ENCODE data around the gene NEK2.

DNA sequence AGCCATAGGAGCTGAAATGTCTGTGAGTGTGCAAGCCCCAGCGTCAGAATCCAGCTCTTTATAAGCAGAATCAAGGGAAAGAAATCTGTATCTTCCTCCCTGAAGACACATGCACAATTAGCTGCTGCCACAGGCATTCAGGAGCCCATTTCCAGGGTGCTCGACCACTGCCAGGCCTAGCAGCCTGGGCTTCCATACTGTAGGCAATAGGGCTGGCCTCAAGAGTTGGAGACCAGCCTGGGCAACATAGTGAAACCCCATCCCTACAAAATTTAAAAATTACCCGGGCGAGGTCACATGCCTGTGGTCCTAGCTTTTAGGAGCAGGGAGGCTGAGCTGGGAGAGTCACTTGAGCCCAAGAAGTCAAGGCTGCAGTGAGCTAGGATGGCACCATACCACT lies 41.0 kb downstream of the NEK2 start:
- TF ChIP-seq, protein P1, sequence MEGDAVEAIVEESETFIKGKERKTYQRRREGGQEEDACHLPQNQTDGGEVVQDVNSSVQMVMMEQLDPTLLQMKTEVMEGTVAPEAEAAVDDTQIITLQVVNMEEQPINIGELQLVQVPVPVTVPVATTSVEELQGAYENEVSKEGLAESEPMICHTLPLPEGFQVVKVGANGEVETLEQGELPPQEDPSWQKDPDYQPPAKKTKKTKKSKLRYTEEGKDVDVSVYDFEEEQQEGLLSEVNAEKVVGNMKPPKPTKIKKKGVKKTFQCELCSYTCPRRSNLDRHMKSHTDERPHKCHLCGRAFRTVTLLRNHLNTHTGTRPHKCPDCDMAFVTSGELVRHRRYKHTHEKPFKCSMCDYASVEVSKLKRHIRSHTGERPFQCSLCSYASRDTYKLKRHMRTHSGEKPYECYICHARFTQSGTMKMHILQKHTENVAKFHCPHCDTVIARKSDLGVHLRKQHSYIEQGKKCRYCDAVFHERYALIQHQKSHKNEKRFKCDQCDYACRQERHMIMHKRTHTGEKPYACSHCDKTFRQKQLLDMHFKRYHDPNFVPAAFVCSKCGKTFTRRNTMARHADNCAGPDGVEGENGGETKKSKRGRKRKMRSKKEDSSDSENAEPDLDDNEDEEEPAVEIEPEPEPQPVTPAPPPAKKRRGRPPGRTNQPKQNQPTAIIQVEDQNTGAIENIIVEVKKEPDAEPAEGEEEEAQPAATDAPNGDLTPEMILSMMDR (conservative IDR thresholded peaks at IDR 0.05) = no peak
- no peak for TF ChIP-seq ZFX (IDR thresholded peaks at IDR 0.05)
